ENCODE results near the gene LIN54. TPM values are rescaled to one million over a fixed set of nuclear protein-coding genes. Genes with fewer than 3 reads are reported as not detected.
"Not testable (repeated sequence)": the region's sequence is repeated elsewhere in the genome, so short reads cannot be mapped to it uniquely, and the experiment has no call there.

Gene LIN54
- total and polyA plus RNA-seq, 12 donors, result 1.4 to 18.2 (median 9.8) TPM

- H3K27me3 ChIP-seq, result no peaks in the 10 kb centered on the region
- intact Hi-C loops (cut with DNase I), result no loop called here
Observed at GRCh38 chr4:83043801-83044407, 33.3 kb upstream of the LIN54 start.

GRCh38 chr4:83043157-83043556 lies 32.5 kb upstream of the LIN54 start:
- H3K4me3 ChIP-seq; H3K9me3 ChIP-seq (replicated peaks in 1 of 3); H3K27me3 ChIP-seq; intact Hi-C loops (cut with DNase I); H3K36me3 ChIP-seq (replicated peaks in 1 of 2); H3K27ac ChIP-seq; DNase-seq: not testable (repeated sequence)
- H3K4me1 ChIP-seq (replicated peaks in 1 of 2), result peaks cover 6 to 20% of the 10 kb centered on the region in 2 donors
- 79 to 97% (median 90%) methylated on average over 2 of the region's 2 CpGs for WGBS, 4 donors

More at GRCh38 chr4:83043801-83044407, 33.3 kb upstream of the LIN54 start:
- H3K36me3 ChIP-seq (replicated peaks in 1 of 2), result no peaks in the 10 kb centered on the region
- WGBS, 4 donors, result 75 to 82% (median 79%) methylated on average over 14 of the region's 14 CpGs
- no peak overlapping the region for H3K4me3 ChIP-seq
- peak overlapping the region in 3 of 5 donors; percentile 52 to 70 (median 59) for H3K27ac ChIP-seq
- no peaks in the 10 kb centered on the region for H3K9me3 ChIP-seq (replicated peaks in 1 of 3)
- peak in 4 of 7 donors; percentile 22 to 59 (median 37) for DNase-seq
- peaks cover 6 to 20% of the 10 kb centered on the region in 2 donors for H3K4me1 ChIP-seq (replicated peaks in 1 of 2)
- TF ChIP-seq CTCF (IDR thresholded peaks at IDR 0.05), result no peak
- TF ChIP-seq POLR2A (IDR thresholded peaks at IDR 0.05), result no peak

- no peak for DNase-seq
- Histone ChIP-seq H3K36me3 (replicated peaks in 1 of 2) (no peaks in the 10 kb centered on the region), H3K4me1 (replicated peaks in 1 of 2) (peaks cover 6 to 33% of the 10 kb centered on the region in 2 donors), H3K27me3 (no peaks in the 10 kb centered on the region), H3K4me3 (no peak overlapping the region), H3K9me3 (replicated peaks in 1 of 3) (no peaks in the 10 kb centered on the region), H3K27ac (no peak overlapping the region)
- 85 to 90% (median 89%) methylated on average over 3 of the region's 3 CpGs for WGBS, 4 donors
- TF ChIP-seq CTCF (IDR thresholded peaks at IDR 0.05) (no peak), POLR2A (IDR thresholded peaks at IDR 0.05) (no peak)
- intact Hi-C loops (cut with DNase I), result no loop called here
Observed at GRCh38 chr4:83040269-83040668, 29.6 kb upstream of the LIN54 start.

- no peak for DNase-seq
- intact Hi-C loops (cut with DNase I), result no loop called here
- no peak overlapping the region for H3K27ac ChIP-seq
Observed at GRCh38 chr4:83036991-83037665, 26.5 kb upstream of the LIN54 start.

More at GRCh38 chr4:83036991-83037665, 26.5 kb upstream of the LIN54 start:
- Histone ChIP-seq H3K4me1 (replicated peaks in 1 of 2) (peaks cover 0 to 23% of the 10 kb centered on the region in 2 donors), H3K4me3 (no peak overlapping the region), H3K36me3 (replicated peaks in 1 of 2) (no peaks in the 10 kb centered on the region), H3K27me3 (no peaks in the 10 kb centered on the region), H3K9me3 (replicated peaks in 1 of 3) (no peaks in the 10 kb centered on the region)
- WGBS, 4 donors, result 71 to 83% (median 74%) methylated on average over 5 of the region's 5 CpGs
- TF ChIP-seq POLR2A (IDR thresholded peaks at IDR 0.05) (no peak), CTCF (IDR thresholded peaks at IDR 0.05) (no peak)
